Transverse colon (tissue), 3 donors: Measurements from ENCODE around the gene LCA5L.

Source experiments
- CTCF ChIP-seq, 5 experiments: fragments of 200-600 bp in 3 of 5; fragments of 450-650 bp in 2 of 5; sonication (generic) in 3 of 5; IDR thresholded peaks; 1 replicate in 2 of 5; 2 replicates in 3 of 5; pipeline ENCODE4 v1.5.1; 2016 to 2017; ENCODE audit warnings: antibody characterized with exemption in 5 of 5, inconsistent platforms in 3 of 5, mild to moderate bottlenecking in 2 of 5, moderate library complexity in 1 of 5
- EP300 ChIP-seq: sonication (generic); formaldehyde crosslinking; IDR thresholded peaks from one replicate; pipeline ENCODE4 v1.6.1; 2017; ENCODE audit warnings: antibody characterized with exemption, low read depth
- POLR2A ChIP-seq: fragments of 450-650 bp; IDR thresholded peaks from one replicate; pipeline ENCODE4 v1.6.1; 2016; ENCODE audit warnings: antibody characterized with exemption, mild to moderate bottlenecking, moderate library complexity

GRCh38 chr21:39468559-39468958 lies 23.0 kb upstream of the LCA5L start:
- TF ChIP-seq CTCF (IDR thresholded peaks at IDR 0.05) (no peak), POLR2A (no peak), EP300 (no peak)
